ENCODE data around the gene TM4SF4.

DNA sequence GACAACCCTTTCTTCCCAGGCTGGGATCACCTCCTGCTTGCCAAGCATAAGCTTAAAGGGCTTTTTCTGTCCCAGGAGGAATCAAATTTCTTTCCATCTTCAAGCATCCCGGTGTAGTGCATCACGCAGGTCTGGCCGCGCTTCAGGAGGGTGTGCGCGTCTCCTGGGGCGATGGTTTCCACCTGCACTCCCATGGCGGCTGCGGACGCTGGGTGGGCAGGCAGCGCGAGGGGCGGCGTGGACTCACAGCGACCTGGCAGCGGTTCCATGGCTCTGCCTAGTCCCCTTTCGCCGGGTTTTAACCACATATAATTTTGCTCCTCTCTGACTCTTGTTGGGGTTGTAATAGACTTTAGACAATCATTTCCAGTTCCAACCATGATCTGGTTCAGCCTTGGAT is 10.6 kb upstream of the TM4SF4 start:
- TF ChIP-seq, protein P1, sequence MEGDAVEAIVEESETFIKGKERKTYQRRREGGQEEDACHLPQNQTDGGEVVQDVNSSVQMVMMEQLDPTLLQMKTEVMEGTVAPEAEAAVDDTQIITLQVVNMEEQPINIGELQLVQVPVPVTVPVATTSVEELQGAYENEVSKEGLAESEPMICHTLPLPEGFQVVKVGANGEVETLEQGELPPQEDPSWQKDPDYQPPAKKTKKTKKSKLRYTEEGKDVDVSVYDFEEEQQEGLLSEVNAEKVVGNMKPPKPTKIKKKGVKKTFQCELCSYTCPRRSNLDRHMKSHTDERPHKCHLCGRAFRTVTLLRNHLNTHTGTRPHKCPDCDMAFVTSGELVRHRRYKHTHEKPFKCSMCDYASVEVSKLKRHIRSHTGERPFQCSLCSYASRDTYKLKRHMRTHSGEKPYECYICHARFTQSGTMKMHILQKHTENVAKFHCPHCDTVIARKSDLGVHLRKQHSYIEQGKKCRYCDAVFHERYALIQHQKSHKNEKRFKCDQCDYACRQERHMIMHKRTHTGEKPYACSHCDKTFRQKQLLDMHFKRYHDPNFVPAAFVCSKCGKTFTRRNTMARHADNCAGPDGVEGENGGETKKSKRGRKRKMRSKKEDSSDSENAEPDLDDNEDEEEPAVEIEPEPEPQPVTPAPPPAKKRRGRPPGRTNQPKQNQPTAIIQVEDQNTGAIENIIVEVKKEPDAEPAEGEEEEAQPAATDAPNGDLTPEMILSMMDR (IDR thresholded peaks at IDR 0.05), result no peak
- TF ChIP-seq EZH2phosphoT487 (IDR thresholded peaks at IDR 0.05) (no peak), EZH2 (IDR thresholded peaks at IDR 0.05) (no peak)
